HCT116 (cell line): ENCODE data around the gene LEMD1.

ENCODE experiments used
- CEBPB ChIP-seq: IDR thresholded peaks from 2 replicates; pipeline ENCODE4 v1.6.1; 2012; ENCODE audit warnings: low read depth
- ELF1 ChIP-seq: IDR thresholded peaks from 2 replicates; pipeline ENCODE4 v1.6.1; 2012; ENCODE audit warnings: low read depth, borderline replicate concordance
- EZH2 ChIP-seq: fragments of 200-600 bp; sonication (generic); IDR thresholded peaks from 2 replicates; pipeline ENCODE4 v1.6.1; 2017; ENCODE audit warnings: antibody characterized with exemption, mixed run types
- JUND ChIP-seq: IDR thresholded peaks from 2 replicates; pipeline ENCODE4 v1.6.1; 2012
- POLR2A ChIP-seq: IDR thresholded peaks from 2 replicates; pipeline ENCODE4 v1.7.0; 2011; ENCODE audit warnings: borderline replicate concordance; ENCODE audit not compliant: insufficient read depth, insufficient read length; ENCODE audit errors: extremely low read depth
- POLR2AphosphoS5 ChIP-seq: IDR thresholded peaks from 2 replicates; pipeline ENCODE4 v1.6.1; 2011; ENCODE audit warnings: mild to moderate bottlenecking, low read depth, low read length, moderate library complexity
- RAD21 ChIP-seq: IDR thresholded peaks from 2 replicates; pipeline ENCODE4 v1.6.1; 2012; ENCODE audit warnings: low read depth, mild to moderate bottlenecking
- REST ChIP-seq: IDR thresholded peaks from 2 replicates; pipeline ENCODE4 v1.6.1; 2012; ENCODE audit warnings: low read depth
- SRF ChIP-seq: IDR thresholded peaks from 2 replicates; pipeline ENCODE4 v1.6.1; 2012; ENCODE audit warnings: low read depth
- TCF7L2 ChIP-seq: IDR thresholded peaks from 2 replicates; pipeline ENCODE4 v1.7.0; 2011; ENCODE audit warnings: borderline replicate concordance, inconsistent platforms; ENCODE audit not compliant: insufficient read depth, insufficient read length; ENCODE audit errors: extremely low read depth
- ZBTB33 ChIP-seq: IDR thresholded peaks from 2 replicates; pipeline ENCODE4 v1.6.1; 2011; ENCODE audit warnings: mild to moderate bottlenecking, low read length, moderate library complexity; ENCODE audit not compliant: insufficient replicate concordance; ENCODE audit errors: extremely low read depth
- ZNF274 ChIP-seq: fragments of 200-500 bp; sonication (Bioruptor generic); IDR thresholded peaks from 2 replicates; pipeline ENCODE4 v1.6.1; 2014; ENCODE audit warnings: mild to moderate bottlenecking, low read depth, low read length, inconsistent platforms
- TF ChIP-seq, protein P1 (sequence below), 3 experiments: fragments of 200-600 bp in 1 of 3; sonication (generic) in 1 of 3; IDR thresholded peaks in 2 of 3; conservative IDR thresholded peaks in 1 of 3; 2 replicates each; pipeline ENCODE4 v1.5.1; 2012 to 2017; ENCODE audit warnings: low read depth in 2 of 3, low read length in 2 of 3, antibody characterized with exemption in 1 of 3, borderline replicate concordance in 1 of 3, control low read depth in 1 of 3, mild to moderate bottlenecking in 1 of 3, mixed read lengths in 1 of 3, mixed run types in 1 of 3, moderate library complexity in 1 of 3; ENCODE audit not compliant: insufficient read depth in 1 of 3

DNA sequence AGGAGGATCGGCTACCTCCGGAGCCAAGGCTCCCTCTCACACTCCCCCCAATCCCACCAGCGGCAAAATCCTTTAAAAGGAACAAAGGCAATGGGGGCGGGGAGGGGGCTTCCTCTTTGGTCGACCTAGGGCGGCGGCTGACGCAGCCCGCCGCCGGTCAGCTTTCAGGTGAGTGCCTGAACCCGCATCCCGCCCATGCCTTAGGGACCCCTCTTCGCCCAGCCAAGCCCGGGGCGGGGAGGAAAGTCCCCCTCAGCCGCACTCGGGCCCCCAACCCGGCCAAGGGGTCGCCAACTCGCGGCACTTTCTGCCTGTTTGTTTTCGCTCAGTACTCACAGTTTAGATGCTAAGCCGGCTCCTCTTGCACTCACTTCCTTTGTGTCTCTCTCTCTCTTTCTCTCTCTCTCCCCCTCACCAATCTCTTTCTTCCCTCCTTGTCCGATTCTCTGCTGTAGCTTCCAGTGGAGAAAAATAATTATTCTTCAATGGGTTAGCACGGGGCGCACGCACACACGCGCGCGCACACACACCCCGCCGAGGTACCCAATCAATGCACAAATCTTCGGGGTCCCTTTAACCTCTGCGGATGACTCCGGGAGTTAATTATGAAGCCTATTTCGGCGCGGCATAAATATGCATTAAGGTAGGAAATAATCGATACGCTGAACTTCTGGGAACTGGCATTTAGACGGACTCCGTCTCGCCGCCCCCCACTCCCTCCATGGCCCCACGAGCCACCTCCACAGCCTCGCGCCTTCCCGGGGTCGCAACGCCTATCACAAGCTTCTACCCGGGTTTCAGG lies 33.9 kb upstream of the LEMD1 start, which contains the start of gene BLACAT1:
- TF ChIP-seq, protein P1, sequence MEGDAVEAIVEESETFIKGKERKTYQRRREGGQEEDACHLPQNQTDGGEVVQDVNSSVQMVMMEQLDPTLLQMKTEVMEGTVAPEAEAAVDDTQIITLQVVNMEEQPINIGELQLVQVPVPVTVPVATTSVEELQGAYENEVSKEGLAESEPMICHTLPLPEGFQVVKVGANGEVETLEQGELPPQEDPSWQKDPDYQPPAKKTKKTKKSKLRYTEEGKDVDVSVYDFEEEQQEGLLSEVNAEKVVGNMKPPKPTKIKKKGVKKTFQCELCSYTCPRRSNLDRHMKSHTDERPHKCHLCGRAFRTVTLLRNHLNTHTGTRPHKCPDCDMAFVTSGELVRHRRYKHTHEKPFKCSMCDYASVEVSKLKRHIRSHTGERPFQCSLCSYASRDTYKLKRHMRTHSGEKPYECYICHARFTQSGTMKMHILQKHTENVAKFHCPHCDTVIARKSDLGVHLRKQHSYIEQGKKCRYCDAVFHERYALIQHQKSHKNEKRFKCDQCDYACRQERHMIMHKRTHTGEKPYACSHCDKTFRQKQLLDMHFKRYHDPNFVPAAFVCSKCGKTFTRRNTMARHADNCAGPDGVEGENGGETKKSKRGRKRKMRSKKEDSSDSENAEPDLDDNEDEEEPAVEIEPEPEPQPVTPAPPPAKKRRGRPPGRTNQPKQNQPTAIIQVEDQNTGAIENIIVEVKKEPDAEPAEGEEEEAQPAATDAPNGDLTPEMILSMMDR (IDR thresholded peaks at IDR 0.05 in 2 of 3, conservative IDR thresholded peaks at IDR 0.05 in 1 of 3; ENCODE audit: borderline replicate concordance in 1 of 3, insufficient read depth in 1 of 3, low read depth in 2 of 3, low read length in 2 of 3) = no peak
- TF ChIP-seq POLR2A = no peak
- TF ChIP-seq ZNF274 = no peak
- no peak for TF ChIP-seq ZBTB33
- no peak for TF ChIP-seq RAD21
- TF ChIP-seq SRF = no peak
- no peak for TF ChIP-seq JUND
- TF ChIP-seq TCF7L2 = no peak
- no peak for TF ChIP-seq CEBPB
- TF ChIP-seq POLR2AphosphoS5 = no peak
- TF ChIP-seq EZH2 = no peak
- no peak for TF ChIP-seq ELF1
- TF ChIP-seq REST = no peak
